ENCODE results near the gene CHD6.

Gene CHD6

DNA sequence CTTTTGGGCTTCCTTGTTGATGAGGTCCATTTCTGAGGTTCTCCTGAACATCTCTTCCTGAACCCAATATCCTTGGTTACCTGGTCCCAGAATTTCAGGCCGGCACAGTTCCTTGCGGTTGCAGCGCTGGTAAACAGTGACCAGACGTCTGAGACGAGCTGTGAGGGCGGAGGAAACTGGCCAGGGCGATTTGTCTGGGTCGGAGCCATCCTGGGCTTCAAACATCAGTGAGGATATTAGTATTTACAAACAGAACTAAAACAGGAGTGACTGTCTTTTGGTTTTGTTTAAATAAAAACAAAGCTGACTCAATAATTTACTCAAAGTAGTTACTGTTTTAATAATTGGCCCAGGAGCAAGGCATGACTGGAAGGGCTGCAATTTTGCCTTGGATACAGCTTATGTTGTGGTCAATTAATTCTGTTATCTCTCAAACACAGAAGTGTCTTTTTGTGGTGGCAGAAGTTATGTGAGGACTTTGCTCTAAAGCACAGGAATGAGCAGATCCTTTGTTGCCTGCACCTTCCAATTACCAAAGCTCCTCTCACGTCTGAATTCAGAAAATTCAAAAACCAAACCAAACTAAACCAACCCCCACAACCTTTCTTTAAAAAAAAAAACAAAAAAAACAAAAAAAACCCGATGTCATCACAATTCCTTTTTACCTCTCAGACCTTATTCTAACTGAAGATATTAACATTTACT lies 192.8 kb downstream of the CHD6 start:
- H3K36me3 ChIP-seq (ENCODE audit: insufficient read depth, low read length), result peaks cover 70% of the 10 kb centered on the region

DNA sequence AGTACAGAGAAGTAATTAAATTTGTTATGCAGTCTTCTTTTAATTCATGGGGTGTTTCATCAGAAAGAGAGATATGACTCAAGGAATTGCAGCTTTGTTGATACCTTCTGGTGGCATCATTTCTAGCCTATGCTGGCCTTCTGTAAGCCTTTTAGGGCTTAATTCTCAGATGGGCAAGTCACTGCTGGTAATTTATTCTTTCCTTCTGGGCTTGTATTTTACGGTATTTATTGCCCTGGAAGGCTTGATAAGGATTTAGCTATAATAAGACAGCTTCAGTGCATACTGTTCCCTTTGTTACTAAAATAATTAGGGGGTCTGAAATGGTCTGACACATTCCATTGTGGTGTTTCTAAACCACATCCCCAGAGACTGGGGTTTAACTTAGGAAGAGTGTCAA lies 193.6 kb downstream of the CHD6 start:
- Histone ChIP-seq H3K4me1 (ENCODE audit: insufficient read depth, low read length) (no peaks in the 10 kb centered on the region), H3K36me3 (ENCODE audit: insufficient read depth, low read length) (peaks cover 75% of the 10 kb centered on the region), H2AFZ (ENCODE audit: low read depth, low read length) (no peak overlapping the region), H3K9me3 (ENCODE audit: low read length) (no peaks in the 10 kb centered on the region), H3K27me3 (ENCODE audit: insufficient read depth, low read length) (no peaks in the 10 kb centered on the region), H3K4me3 (ENCODE audit: low read length) (no peak overlapping the region)

More for the DNA sequence above, 192.8 kb downstream of the CHD6 start:
- Histone ChIP-seq H3K4me1 (ENCODE audit: insufficient read depth, low read length) (no peaks in the 10 kb centered on the region), H3K4me3 (ENCODE audit: low read length) (no peak overlapping the region), H3K27me3 (ENCODE audit: insufficient read depth, low read length) (no peaks in the 10 kb centered on the region), H2AFZ (ENCODE audit: low read depth, low read length) (no peak overlapping the region), H3K9me3 (ENCODE audit: low read length) (no peaks in the 10 kb centered on the region)

DNA sequence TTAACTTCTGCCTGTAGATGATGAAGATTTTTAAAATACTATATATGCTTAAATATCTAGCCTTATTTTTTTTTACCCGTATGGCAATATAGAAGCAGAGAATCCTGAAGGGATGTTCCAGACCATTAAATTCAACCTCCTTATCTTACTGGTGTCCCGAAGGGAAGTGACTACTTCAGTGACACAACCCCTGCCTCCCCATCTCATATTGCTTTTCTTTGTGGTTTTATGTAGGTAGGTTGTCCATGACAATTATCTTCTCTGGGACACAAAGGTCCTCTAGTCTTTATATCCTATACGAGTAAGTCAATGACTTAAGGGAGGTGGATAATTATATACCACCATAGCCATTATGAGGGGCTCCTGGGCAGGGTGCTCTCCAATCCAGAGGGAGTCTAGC lies 194.2 kb downstream of the CHD6 start:
- H3K4me1 ChIP-seq (ENCODE audit: insufficient read depth, low read length), result no peaks in the 10 kb centered on the region
- no peaks in the 10 kb centered on the region for H3K9me3 ChIP-seq (ENCODE audit: low read length)
- H2AFZ ChIP-seq (ENCODE audit: low read depth, low read length), result no peak overlapping the region
- H3K36me3 ChIP-seq (ENCODE audit: insufficient read depth, low read length), result peaks cover 76% of the 10 kb centered on the region
- H3K4me3 ChIP-seq (ENCODE audit: low read length), result no peak overlapping the region
- H3K27me3 ChIP-seq (ENCODE audit: insufficient read depth, low read length), result no peaks in the 10 kb centered on the region

DNA sequence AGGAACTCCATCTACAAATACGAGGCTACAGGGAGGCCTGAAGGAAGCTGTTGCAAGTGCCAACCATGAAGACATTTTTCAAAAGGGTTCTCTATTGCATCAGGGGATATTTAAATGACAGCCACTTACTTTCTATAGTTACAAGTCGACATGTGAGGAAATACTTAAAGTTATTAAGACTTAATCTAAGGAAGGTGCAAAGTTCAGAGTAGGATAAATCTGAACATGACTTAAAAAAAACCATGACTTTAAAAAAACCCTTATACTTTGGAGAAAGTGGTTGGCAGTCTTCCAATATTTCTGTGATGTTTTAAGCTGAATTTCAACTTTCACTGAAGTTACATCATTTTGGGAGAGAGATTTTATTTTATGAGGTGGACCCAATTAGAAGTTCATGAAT lies 195.2 kb downstream of the CHD6 start:
- no peaks in the 10 kb centered on the region for H3K4me1 ChIP-seq (ENCODE audit: insufficient read depth, low read length)

DNA sequence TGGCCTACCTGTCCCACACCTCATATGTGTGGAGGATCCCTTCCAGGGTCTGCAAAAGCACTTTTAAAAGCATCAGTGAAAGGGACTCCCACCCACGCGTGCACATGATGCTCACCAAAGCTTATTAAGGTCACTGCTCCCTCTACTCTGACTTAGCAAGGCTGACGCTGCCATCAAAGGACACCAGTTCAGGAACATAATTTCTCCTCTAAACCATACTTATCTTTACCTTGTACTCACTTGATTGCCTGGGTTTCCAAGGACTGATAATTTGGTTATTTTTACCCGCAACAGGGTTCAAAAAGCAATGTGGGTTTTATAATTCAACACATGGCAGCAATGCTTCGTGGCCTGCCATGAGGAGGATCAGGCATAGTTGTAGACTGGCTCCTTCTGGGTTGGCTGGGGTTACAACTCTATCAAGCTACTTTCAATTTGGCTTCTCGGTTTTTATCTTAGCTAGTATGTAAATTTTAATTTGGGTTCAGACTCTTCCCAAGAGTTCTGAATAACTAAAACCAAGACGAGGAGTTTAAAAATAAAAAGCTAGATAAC lies 199.4 kb downstream of the CHD6 start:
- peaks cover 90% of the 10 kb centered on the region for H3K36me3 ChIP-seq (ENCODE audit: insufficient read depth, low read length)

More for the DNA sequence above, 195.2 kb downstream of the CHD6 start:
- Histone ChIP-seq H3K36me3 (ENCODE audit: insufficient read depth, low read length) (peaks cover 76% of the 10 kb centered on the region), H3K4me3 (ENCODE audit: low read length) (no peak overlapping the region), H3K27me3 (ENCODE audit: insufficient read depth, low read length) (no peaks in the 10 kb centered on the region), H3K9me3 (ENCODE audit: low read length) (no peaks in the 10 kb centered on the region), H2AFZ (ENCODE audit: low read depth, low read length) (no peak overlapping the region)

DNA sequence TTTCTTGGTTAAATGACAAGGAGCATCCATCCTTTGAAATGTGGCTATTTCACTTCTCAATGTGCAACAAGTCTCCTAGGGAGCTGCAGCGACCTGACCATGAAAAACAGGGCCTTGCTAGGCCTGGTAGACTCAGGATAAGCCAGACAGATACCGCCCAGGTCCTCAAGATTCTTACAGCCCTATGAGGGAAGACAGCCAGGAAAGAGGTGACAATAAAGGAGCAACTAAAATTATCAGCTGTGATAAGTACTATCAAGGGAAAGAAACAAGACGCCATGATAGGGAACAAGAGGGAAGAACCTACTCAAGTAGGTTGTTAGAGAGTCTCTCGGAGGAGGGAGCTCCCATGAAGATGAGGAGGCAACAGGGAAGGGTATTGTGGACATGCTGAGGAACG lies 200.1 kb downstream of the CHD6 start:
- no peak overlapping the region for H3K4me3 ChIP-seq (ENCODE audit: low read length)
- H3K9me3 ChIP-seq (ENCODE audit: low read length), result no peaks in the 10 kb centered on the region
- H3K36me3 ChIP-seq (ENCODE audit: insufficient read depth, low read length), result peaks cover 92% of the 10 kb centered on the region
- H2AFZ ChIP-seq (ENCODE audit: low read depth, low read length), result no peak overlapping the region
- H3K27me3 ChIP-seq (ENCODE audit: insufficient read depth, low read length), result no peaks in the 10 kb centered on the region
- no peaks in the 10 kb centered on the region for H3K4me1 ChIP-seq (ENCODE audit: insufficient read depth, low read length)

More for the DNA sequence above, 199.4 kb downstream of the CHD6 start:
- no peaks in the 10 kb centered on the region for H3K27me3 ChIP-seq (ENCODE audit: insufficient read depth, low read length)
- no peaks in the 10 kb centered on the region for H3K4me1 ChIP-seq (ENCODE audit: insufficient read depth, low read length)
- H3K4me3 ChIP-seq (ENCODE audit: low read length), result no peak overlapping the region
- no peaks in the 10 kb centered on the region for H3K9me3 ChIP-seq (ENCODE audit: low read length)
- H2AFZ ChIP-seq (ENCODE audit: low read depth, low read length), result no peak overlapping the region

DNA sequence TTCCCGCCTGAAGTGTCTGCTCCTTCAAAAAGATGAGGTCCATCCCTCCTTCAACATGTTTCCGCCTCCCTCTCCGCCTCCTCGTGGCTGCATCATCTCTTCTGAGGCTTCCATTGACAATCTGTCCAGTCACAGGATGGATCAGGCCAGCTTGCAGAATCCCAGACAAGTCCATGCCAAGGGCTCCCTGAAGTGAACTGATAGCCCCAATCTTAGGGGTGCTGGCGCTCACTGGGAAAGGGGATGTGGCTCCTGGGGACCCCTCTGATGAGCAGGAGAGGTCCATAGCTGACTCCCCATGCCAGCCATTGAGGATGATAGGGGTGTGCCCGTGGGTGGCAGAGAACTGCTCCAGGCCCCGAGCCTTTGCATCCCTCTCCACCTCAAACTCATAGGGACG lies 203.0 kb downstream of the CHD6 start:
- Histone ChIP-seq H2AFZ (ENCODE audit: low read depth, low read length) (no peak overlapping the region), H3K9me3 (ENCODE audit: low read length) (no peaks in the 10 kb centered on the region), H3K4me1 (ENCODE audit: insufficient read depth, low read length) (no peaks in the 10 kb centered on the region), H3K36me3 (ENCODE audit: insufficient read depth, low read length) (peaks cover 92% of the 10 kb centered on the region), H3K4me3 (ENCODE audit: low read length) (no peak overlapping the region), H3K27me3 (ENCODE audit: insufficient read depth, low read length) (no peaks in the 10 kb centered on the region)

DNA sequence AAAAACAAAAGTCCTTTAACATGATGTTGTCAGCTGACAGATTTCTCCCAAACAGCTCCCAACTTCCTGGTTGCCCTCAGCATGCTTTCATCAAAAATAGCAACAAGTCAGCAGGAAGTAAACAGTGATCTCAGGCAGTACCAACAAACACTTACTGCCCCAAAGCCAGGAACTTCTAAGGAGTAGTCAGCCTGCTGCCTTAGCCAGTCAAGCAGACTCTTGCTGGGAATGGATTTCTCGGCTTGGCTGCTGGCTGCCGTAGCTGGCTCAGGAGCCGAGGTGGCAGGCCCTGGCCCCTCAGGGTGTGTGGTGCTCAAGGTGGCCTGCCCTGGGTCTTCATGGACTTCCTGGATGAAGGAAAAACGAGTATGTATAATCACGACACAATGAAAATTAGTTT lies 205.0 kb downstream of the CHD6 start:
- Histone ChIP-seq H3K4me3 (ENCODE audit: low read length) (no peak overlapping the region), H3K36me3 (ENCODE audit: insufficient read depth, low read length) (peaks cover 96% of the 10 kb centered on the region), H3K4me1 (ENCODE audit: insufficient read depth, low read length) (no peaks in the 10 kb centered on the region), H3K27me3 (ENCODE audit: insufficient read depth, low read length) (no peaks in the 10 kb centered on the region), H2AFZ (ENCODE audit: low read depth, low read length) (no peak overlapping the region), H3K9me3 (ENCODE audit: low read length) (no peaks in the 10 kb centered on the region)

DNA sequence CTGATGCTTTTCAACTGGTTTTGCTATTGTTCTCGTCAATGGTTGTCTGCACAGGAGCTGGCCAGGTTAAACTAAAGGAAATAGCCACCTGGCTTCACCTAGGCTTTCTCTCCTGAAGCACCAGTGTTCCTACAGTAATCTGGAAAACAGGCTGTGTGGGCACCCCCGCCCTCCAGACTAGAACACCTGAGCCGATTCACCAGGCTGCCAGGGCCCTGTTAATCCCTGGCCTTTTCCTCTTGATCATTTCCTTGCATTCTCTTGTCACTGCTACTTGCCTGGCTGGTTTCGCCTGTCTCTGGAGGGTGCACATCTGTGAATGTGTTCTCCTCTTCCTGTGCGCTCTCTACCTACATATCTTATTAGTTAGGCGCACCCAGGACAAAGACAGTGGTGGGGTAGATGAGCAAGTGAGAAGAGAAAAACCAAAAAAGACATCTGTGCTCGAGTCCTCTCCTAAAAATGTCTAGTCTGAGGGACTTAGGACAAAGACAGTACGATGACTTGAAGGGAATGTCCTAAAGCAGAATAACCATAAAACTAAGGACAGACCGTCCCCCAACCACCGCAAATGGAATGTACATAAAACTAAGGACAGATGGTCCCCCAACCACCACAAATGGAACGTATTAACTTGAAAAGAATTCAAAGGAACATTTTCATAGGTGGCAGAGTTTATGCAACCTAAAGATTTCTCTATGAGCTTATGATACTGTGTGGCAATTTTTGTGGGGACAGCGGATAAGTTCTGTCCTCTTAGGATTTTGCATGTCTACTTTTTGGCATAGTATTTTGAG lies 205.7 kb downstream of the CHD6 start:
- Histone ChIP-seq H3K27me3 (ENCODE audit: insufficient read depth, low read length) (no peaks in the 10 kb centered on the region), H3K9me3 (ENCODE audit: low read length) (no peaks in the 10 kb centered on the region), H3K4me1 (ENCODE audit: insufficient read depth, low read length) (peaks cover 1% of the 10 kb centered on the region), H2AFZ (ENCODE audit: low read depth, low read length) (no peak overlapping the region), H3K4me3 (ENCODE audit: low read length) (no peak overlapping the region), H3K36me3 (ENCODE audit: insufficient read depth, low read length) (peaks cover 94% of the 10 kb centered on the region)

DNA sequence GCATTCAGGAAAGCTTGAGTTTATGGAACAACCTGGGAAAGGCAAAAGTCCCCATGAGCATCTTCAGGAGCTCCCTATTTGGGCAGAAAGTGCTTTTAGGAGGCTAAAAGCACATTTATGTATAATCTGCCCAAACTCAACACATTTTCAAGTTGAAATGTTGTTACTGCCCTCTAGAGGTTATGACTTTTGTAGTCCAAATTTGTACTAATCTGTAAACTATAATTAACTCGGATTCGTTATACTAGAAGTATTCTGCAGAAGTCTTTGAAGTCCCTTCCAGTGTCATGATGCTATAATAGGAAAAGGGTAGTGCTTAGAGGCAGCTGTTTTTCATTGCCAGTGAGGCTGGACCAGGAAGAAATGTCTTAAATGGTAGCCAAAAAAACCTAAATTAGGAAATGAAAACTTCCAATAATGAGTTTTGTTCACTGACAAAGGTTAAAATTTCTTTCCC lies 206.8 kb downstream of the CHD6 start:
- Histone ChIP-seq H2AFZ (ENCODE audit: low read depth, low read length) (no peak overlapping the region), H3K4me1 (ENCODE audit: insufficient read depth, low read length) (peaks cover 12% of the 10 kb centered on the region), H3K4me3 (ENCODE audit: low read length) (no peak overlapping the region), H3K36me3 (ENCODE audit: insufficient read depth, low read length) (peaks cover 88% of the 10 kb centered on the region), H3K27me3 (ENCODE audit: insufficient read depth, low read length) (no peaks in the 10 kb centered on the region), H3K9me3 (ENCODE audit: low read length) (no peaks in the 10 kb centered on the region)

DNA sequence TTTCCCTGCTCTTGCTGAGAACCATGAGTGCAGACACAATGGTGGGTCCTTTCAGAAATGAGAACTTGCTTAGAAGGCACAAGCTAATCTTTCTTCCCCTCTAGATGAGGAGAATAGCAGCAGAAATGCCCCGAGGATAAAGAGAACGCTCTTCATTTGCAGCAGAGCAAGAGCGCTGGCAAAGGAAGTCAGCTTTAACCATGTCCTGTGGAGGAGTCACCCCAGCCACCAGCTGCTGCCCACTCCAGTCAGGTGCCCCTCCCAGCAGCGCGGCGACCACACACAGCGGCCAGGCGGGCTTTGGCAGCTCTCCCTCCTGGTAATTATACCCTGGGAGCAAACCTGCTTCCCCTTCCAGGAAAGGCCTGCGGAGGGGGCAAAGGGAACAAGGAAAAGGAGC lies 209.2 kb downstream of the CHD6 start:
- H3K9me3 ChIP-seq (ENCODE audit: low read length), result no peaks in the 10 kb centered on the region
- H2AFZ ChIP-seq (ENCODE audit: low read depth, low read length), result no peak overlapping the region
- H3K4me1 ChIP-seq (ENCODE audit: insufficient read depth, low read length), result peaks cover 12% of the 10 kb centered on the region
- peaks cover 85% of the 10 kb centered on the region for H3K36me3 ChIP-seq (ENCODE audit: insufficient read depth, low read length)
- H3K27me3 ChIP-seq (ENCODE audit: insufficient read depth, low read length), result no peaks in the 10 kb centered on the region
- no peak overlapping the region for H3K4me3 ChIP-seq (ENCODE audit: low read length)

DNA sequence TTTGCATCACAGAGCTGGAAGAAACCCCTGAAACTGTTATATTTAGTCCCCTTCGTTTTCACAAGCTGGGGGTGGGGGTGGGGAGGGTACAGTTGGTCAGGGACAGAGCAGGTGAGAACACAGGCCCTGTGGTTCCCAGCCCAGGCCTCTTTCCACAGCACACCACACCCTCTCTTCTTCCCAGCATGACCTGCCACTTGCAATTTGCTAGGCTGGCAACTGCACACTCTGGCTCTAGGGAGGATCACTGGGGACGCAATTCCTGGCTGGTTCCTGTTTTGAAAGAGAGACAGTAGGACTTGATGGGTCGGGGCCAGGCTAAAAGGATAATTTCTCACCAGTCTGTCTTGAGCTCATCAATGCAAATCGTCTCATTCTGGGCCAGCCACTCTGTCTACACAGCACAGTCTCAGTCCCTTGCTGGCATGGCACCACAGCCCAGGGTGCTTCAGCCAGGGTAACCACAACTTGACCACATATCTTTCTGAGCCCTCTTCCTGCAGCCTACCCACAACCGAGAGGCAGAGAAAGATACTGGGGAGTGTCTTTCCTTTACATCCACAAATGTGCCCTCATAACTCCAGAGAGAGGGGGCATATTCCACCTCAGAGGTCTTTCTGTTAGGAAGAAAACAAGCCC lies 209.9 kb downstream of the CHD6 start:
- Histone ChIP-seq H3K27me3 (ENCODE audit: insufficient read depth, low read length) (no peaks in the 10 kb centered on the region), H3K9me3 (ENCODE audit: low read length) (no peaks in the 10 kb centered on the region), H2AFZ (ENCODE audit: low read depth, low read length) (no peak overlapping the region), H3K36me3 (ENCODE audit: insufficient read depth, low read length) (peaks cover 84% of the 10 kb centered on the region), H3K4me1 (ENCODE audit: insufficient read depth, low read length) (peaks cover 12% of the 10 kb centered on the region), H3K4me3 (ENCODE audit: low read length) (no peak overlapping the region)

DNA sequence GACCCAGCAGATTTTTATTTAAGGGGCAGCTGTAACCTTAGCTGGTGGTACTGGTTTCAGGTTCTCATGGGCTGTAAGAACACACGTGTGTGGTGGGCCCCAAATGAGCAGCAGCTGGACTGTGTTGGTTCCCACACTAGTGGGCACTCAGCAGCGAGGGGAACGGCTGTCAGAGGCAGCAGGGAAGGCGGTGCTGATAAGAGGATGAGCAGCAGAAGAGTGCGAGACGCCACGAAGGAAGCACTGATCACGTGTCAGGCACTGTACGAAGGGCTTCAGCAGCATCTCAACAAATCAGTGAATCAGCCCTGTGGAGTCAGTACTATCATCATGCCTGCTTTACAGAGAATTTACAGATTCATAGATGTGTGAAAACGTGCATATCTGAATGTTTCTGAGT lies 210.6 kb downstream of the CHD6 start:
- Histone ChIP-seq H3K4me3 (ENCODE audit: low read length) (no peak overlapping the region), H2AFZ (ENCODE audit: low read depth, low read length) (no peak overlapping the region), H3K9me3 (ENCODE audit: low read length) (no peaks in the 10 kb centered on the region), H3K4me1 (ENCODE audit: insufficient read depth, low read length) (peaks cover 12% of the 10 kb centered on the region), H3K27me3 (ENCODE audit: insufficient read depth, low read length) (no peaks in the 10 kb centered on the region), H3K36me3 (ENCODE audit: insufficient read depth, low read length) (peaks cover 81% of the 10 kb centered on the region)

Data from neuron (in vitro differentiated cells).